ENCODE measurements around the gene SPIN1.

- TF ChIP-seq PATZ1 (CRISPR knock-in tag; IDR thresholded peaks at IDR 0.05; ENCODE audit: borderline replicate concordance), result no peak
- TF ChIP-seq ZFP3 (CRISPR knock-in tag; IDR thresholded peaks at IDR 0.05), result no peak
- no peak for TF ChIP-seq ZC3H10 (CRISPR knock-in tag; IDR thresholded peaks at IDR 0.05)
- no peak for TF ChIP-seq GLIS3 (CRISPR knock-in tag; IDR thresholded peaks at IDR 0.05)
These were observed at the start of gene SPIN1 for GRCh38 chr9:88388203-88388885.
